Amygdala (tissue), 56 donors: ENCODE measurements around the gene KIF25.
A peak's percentile ranks its signal among the peaks of the same experiment; 100 is the strongest.

ENCODE experiments used
- DNase-seq, 56 donors: peaks; one replicate each; lab custom pipeline; 2025; lab: John Stamatoyannopoulos, UW

Gene KIF25

DNA sequence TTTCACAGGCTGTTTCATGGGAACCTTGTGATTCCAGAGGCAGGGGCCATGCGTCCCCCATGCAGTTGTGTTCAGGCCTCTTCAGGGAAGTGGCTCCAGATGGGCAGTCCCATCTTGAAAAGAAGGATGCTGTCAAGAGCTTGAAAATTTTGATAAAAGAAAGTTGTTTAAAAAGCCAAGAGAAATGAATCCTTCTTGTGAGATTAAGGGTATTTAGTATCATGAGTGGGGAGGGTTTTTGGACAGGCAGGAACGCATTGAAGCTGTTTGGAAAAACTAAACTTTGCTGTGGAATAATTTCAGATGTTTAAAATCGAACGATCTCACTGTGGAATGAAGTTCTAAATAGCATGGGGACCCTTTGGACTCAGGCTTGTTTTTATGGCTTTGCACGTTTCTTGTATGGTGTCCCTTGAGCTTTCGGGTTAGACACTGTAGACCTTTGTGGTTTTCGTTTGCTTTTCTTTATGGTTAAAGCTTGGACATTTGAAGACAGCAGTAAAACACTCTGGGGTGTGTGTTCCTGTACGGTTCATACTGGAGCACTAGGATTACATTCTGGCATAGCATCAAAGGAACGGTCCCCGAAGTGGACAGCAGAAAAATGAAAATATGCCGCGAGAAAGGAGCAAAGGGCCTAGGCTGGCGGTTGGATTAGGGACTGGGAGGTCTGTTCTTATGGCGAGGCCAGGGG, 18.2 kb downstream of the KIF25 start:
- no peak for DNase-seq

- DNase-seq, result no peak
Observed at GRCh38 chr6:168016176-168016620, 18.7 kb downstream of the KIF25 start.

DNA sequence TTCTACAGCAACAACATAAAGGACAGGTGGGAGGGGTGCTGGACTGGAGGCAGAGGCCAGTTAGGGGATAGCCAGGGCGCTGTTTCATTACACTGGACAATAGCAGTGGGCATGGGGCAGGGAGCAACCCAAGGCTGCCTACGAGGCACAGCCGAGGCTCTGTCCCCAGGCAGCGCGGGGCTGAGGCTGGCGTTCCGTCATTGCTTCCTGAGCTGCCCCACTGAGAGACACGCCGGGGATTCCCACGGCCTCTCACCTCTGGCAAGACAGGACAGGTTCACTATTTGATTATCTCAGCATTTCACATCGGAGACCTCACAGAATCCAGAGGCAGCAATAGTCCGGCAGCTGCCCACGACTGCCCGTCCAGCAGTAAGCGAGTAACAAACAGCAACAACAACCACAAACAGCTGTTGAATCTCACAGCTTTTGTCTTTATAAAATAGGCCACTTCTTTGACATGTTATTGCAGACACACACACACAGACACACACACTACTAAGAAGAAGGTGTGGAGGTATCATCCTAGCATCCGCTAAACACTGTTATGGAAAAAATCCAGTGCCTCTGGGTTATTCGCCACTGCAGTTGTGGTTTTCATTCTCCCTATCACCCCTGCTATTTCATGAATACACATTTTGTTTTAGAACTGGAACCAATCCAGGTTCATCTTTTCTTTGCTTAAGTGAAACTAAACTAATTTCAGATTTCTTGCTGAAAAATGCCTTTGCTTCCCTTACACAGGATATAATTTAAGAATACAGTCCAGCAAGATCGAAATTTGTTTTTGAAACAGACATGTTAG, 19.5 kb downstream of the KIF25 start:
- DNase-seq, result peak in 2 of 56 donors; percentile 24 to 27

- DNase-seq, result peak in 1 of 56 donors; percentile 56
Observed at GRCh38 chr6:168017629-168018028, 20.2 kb downstream of the KIF25 start.

GRCh38 chr6:168018664-168019063, 21.2 kb downstream of the KIF25 start:
- no peak for DNase-seq

- no peak for DNase-seq
Observed at GRCh38 chr6:168020242-168020641, 22.8 kb downstream of the KIF25 start.

- DNase-seq, result no peak
Observed at GRCh38 chr6:168021581-168021980, 24.1 kb downstream of the KIF25 start.

- no peak for DNase-seq
Observed at GRCh38 chr6:168022488-168023321, 25.2 kb downstream of the KIF25 start.

DNA sequence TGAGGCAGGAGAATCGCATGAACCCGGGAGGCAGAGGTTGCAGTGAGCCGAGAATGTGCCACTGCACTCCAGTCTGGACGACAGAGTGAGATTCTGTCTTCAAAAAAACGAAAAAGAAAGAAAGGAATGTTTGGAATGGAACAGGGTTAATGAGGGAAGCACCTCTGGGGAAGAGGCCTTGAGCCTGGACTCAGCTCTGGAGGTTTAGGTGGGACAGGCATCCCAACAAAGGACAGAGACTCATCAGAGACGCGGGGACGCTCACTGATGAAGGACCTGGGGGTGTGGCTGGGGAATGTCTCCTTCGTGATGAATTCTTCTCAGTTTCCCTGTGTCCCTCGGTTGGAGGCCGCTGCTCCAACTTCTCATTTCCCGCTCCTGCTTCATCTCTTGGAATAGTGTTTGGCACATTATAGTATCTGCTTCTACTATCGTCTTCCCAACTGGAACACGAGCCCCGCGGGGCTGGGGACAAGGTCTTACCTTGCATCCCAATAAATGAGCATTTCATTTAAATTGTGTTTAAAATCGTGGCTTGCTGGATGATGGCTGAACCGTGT, 27.6 kb downstream of the KIF25 start:
- no peak for DNase-seq

DNA sequence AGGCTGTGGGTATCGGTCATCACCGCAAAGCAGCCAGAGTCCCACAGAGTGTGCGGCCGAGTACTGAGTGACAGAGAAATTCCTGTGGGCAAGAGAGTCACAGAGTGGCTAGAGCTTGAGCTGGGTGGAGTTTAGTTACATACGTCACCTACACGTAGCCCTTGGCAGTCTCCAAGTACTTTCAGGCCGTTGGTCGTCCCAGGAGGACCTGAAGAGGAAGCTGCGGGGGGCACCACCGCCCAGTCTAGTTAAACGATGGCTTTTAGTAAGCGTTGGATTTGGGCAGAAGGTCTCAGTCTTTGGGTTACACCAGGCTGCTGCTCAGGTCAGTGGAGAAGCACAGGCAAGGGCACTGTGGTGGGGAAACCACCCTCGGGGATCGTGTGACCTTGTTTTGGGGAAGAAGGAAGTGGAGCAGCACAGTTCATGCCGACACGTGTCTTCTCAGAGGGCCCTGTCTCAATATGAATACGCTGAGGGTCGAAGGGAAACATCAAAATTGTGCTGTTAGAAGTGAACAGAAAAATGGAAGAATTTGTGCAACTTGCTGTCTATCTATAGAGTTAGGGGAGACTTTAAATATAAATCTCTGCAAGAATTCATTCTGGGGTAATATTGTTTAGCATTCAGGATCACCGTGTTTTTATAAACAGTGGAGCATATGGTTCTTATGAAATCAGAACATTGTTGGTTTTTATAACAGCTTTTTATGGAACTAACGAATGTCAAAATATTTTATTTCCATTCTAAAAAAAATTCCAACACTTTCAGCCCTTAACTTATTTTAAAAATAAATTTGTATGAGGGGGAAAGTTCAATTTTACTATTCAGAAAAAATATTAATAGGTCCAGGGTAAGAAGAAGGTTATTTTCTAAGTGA, 28.6 kb downstream of the KIF25 start:
- no peak for DNase-seq

GRCh38 chr6:168026925-168027324, 29.5 kb downstream of the KIF25 start:
- no peak for DNase-seq

DNA sequence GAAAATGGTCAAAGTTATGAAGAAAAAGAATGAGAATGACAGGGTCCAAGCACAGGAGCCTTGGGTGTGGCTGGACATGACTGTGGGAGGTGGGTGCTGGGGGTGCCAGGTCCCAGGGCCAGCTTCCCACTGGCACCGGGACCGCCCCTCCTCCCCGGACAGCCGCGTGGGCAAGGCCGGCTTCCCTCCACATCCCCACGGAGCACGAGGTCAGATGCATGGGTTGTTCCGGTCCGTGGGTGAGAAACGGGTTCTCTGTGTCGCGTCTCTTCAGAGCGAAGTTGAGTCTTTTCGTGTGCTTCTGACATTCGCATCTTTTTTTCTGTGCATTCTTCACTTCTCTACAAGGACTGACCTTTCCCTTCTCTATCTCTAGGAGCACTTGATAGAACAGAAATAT, 30.1 kb downstream of the KIF25 start:
- no peak for DNase-seq

DNA sequence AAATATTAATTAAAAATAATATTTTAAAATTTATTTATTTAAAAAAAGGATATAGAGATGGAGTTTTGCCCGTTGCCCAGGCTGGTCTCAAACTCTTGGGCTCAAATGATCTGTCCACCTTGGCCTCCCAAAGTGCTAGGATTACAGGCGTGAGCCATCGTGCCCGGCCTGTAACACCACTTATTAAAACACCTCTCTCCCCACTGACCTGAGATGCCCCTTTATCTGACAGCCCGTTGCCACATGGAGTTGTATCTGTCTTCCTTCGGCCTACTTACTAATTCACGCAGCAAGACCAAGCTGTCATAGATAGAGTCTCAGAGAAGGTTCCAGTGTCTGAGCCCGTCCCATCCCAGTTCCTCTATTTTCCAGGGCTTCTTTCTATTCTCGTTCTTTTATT, 30.7 kb downstream of the KIF25 start:
- no peak for DNase-seq

DNA sequence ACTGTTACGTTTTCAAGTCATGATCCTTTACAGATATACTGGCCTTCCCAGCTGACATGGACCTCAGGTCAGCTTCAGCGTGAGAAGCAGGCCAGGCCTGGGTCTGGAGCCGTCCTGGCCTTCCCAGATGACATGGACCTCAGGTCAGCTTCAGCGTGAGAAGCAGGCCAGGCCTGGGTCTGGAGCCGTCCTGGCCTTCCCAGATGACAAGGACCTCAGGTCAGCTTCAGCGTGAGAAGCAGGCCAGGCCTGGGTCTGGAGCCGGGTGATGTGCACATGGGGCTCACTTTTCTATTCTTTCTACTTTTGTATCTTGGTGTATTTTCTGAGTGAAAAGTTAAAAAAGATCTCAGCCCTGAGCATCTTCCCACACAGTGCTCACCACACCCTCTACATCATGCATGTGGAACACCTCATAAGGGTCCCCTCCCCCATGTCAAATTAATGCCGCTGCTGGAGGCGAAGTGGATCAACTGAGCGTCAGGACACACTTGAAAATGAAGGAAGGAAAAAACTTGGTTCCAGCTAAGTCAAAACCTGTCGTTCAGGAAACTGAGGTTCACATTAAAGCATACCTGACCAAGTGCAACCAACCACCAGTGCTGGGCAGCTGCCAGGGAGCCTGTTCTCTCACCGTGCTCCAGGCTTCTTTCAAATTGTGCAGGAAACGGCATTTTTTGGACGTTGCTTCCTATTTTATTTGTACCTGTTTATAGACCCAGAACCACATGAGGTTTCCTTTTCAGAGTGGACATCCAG, 32.2 kb downstream of the KIF25 start:
- DNase-seq, result no peak

- DNase-seq, result no peak
Observed at GRCh38 chr6:168030218-168030746, 32.8 kb downstream of the KIF25 start.

DNA sequence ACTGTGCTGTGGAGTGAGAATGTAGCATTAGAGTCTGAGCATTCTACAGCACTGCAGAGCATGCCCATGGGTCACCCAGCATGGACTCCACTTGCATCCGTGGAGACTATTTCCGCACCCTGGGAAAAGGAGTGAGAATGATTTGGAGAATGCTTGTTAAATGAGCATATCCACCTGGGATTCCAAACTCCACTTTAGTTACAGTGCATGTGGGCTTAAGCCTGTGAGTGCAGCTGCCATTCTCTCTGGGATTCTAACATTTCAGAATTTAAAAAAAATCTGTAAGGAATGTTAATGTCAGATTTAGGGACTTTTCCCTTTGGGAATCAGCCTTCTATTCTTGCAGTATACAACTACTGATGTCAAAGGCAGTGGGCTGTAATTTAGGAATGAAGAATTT, 33.4 kb downstream of the KIF25 start:
- no peak for DNase-seq

DNA sequence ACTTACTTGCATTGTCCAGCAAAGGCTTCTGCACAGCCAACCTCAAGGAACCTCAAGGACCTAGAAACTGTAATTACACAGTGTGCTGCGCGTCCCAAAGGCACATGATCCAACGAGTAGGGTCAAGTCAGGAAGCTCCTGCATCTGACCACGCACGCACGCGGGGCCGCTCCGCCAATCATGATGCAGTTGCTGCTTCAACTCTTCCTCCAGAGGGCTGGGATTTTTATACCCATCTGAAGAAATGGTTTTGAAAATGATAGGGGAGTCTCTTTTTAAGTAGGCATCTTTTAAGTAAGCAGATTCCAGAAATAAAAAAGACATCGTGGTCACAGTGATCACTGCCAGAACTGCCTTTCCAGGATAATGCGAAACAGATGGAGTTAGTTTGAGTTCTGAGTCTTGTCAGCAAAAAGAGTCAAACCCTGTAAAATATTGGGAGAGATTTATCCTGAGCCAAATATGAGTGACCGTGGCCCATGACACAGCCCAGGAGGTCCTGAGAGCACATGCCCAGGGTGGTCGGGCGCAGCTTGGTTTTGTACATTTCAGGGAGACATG, 34.0 kb downstream of the KIF25 start:
- no peak for DNase-seq

GRCh38 chr6:168032005-168032760, 34.7 kb downstream of the KIF25 start:
- DNase-seq, result no peak
